Chondrocyte (in vitro differentiated cells): Measurements from ENCODE around the gene RASA1. TPM values are rescaled to one million over a fixed set of nuclear protein-coding genes. Genes with fewer than 3 reads are reported as not detected.
"Not testable (repeated sequence)": the region's sequence is repeated elsewhere in the genome, so short reads cannot be mapped to it uniquely, and the experiment has no call there.

Experiments used
- DNase-seq: peaks from one replicate; pipeline ENCODE4 v3.0.0; 2021; ENCODE audit warnings: mixed read lengths, low spot score
- H3K27ac Mint-ChIP-seq: one replicate; pipeline ENCODE4 v1.8.0; 2021; ENCODE audit warnings: mild to moderate bottlenecking, moderate library complexity, mixed read lengths; ENCODE audit not compliant: unreplicated experiment
- H3K27me3 Mint-ChIP-seq: 2 replicates; pipeline ENCODE4 v1.8.0; 2021; ENCODE audit warnings: low read depth, mixed read lengths
- H3K36me3 Mint-ChIP-seq: 2 replicates; pipeline ENCODE4 v1.8.0; 2021; ENCODE audit warnings: low read depth, mixed read lengths
- H3K4me1 Mint-ChIP-seq: 2 replicates; pipeline ENCODE4 v1.8.0; 2021; ENCODE audit warnings: low read depth, mild to moderate bottlenecking, mixed read lengths
- H3K4me3 Mint-ChIP-seq: one replicate; pipeline ENCODE4 v1.8.0; 2021; ENCODE audit warnings: mild to moderate bottlenecking, moderate library complexity, mixed read lengths; ENCODE audit not compliant: unreplicated experiment
- H3K9me3 Mint-ChIP-seq: 2 replicates; pipeline ENCODE4 v1.8.0; 2021; ENCODE audit warnings: low read depth, mixed read lengths
- CTCF ChIP-seq: fragments of 200-600 bp; sonication (generic); IDR thresholded peaks from 2 replicates; pipeline ENCODE4 v1.5.0; 2021; ENCODE audit warnings: antibody characterized with exemption, mild to moderate bottlenecking, moderate library complexity
- total RNA-seq: library from RNA; stranded (reverse); gene quantifications from 3 replicates; pipeline ENCODE4 v1.2.1, GENCODE V29; 2021

RASA1 gene
- total RNA-seq, 1 donor from 2014 or later, result 38.3 TPM

- H3K4me3 Mint-ChIP-seq, result peak overlapping the region; percentile 100
- H3K27ac Mint-ChIP-seq, result peak overlapping the region; percentile 96
- no peaks in the 10 kb centered on the region for H3K36me3 Mint-ChIP-seq
- no peaks in the 10 kb centered on the region for H3K9me3 Mint-ChIP-seq
- TF ChIP-seq CTCF, result no peak
- peaks cover 31% of the 10 kb centered on the region for H3K4me1 Mint-ChIP-seq
- peaks cover 5% of the 10 kb centered on the region for H3K27me3 Mint-ChIP-seq
- no peak for DNase-seq
These were observed 665 bp downstream of the RASA1 start for GRCh38 chr5:87268126-87268969.

- Mint-ChIP-seq H3K27ac (peak overlapping the region; percentile 96), H3K4me3 (peak overlapping the region; percentile 100), H3K27me3 (peaks cover 3% of the 10 kb centered on the region), H3K36me3 (no peaks in the 10 kb centered on the region), H3K4me1 (peaks cover 31% of the 10 kb centered on the region), H3K9me3 (no peaks in the 10 kb centered on the region)
- TF ChIP-seq CTCF, result no peak
- no peak for DNase-seq
These were observed 1.3 kb downstream of the RASA1 start for GRCh38 chr5:87268970-87269377.

GRCh38 chr5:87270888-87271287, 3.2 kb downstream of the RASA1 start:
- not testable (repeated sequence) for H3K27me3 Mint-ChIP-seq, H3K4me3 Mint-ChIP-seq, H3K27ac Mint-ChIP-seq, H3K36me3 Mint-ChIP-seq, H3K9me3 Mint-ChIP-seq, DNase-seq
- H3K4me1 Mint-ChIP-seq, result peaks cover 39% of the 10 kb centered on the region

- Mint-ChIP-seq H3K4me1 (peaks cover 41% of the 10 kb centered on the region), H3K9me3 (no peaks in the 10 kb centered on the region), H3K27me3 (no peaks in the 10 kb centered on the region), H3K27ac (peak overlapping the region; percentile 19), H3K36me3 (no peaks in the 10 kb centered on the region), H3K4me3 (no peak overlapping the region)
- TF ChIP-seq CTCF, result no peak
- no peak for DNase-seq
These were observed 9.0 kb downstream of the RASA1 start for GRCh38 chr5:87276655-87277054.

- no peaks in the 10 kb centered on the region for H3K9me3 Mint-ChIP-seq
- no peaks in the 10 kb centered on the region for H3K36me3 Mint-ChIP-seq
- no peak for DNase-seq
- H3K27me3 Mint-ChIP-seq, result no peaks in the 10 kb centered on the region
- H3K4me1 Mint-ChIP-seq, result peaks cover 42% of the 10 kb centered on the region
- H3K27ac Mint-ChIP-seq, result peak overlapping the region; percentile 23
- no peak overlapping the region for H3K4me3 Mint-ChIP-seq
- no peak for TF ChIP-seq CTCF
These were observed 9.7 kb downstream of the RASA1 start for GRCh38 chr5:87277279-87277835.
